ENCODE results near the gene GIT1. TPM values are rescaled to one million over a fixed set of nuclear protein-coding genes. Genes with fewer than 3 reads are reported as not detected.

Gene GIT1
- total RNA-seq, 6 donors from 2014 or later = 34.6 to 88.4 (median 45.5) TPM

GRCh38 chr17:29607557-29608195 is 18.2 kb upstream of the GIT1 start:
- DNase-seq (no peak), ATAC-seq (ENCODE audit: low FRiP score in 2 of 2) (no peak)
- no peaks in the 10 kb centered on the region for H3K36me3 ChIP-seq
- H3K4me1 ChIP-seq = peaks cover 0 to 1% (median under 1%) of the 10 kb centered on the region in 4 donors
- TF ChIP-seq POLR2A (IDR thresholded peaks at IDR 0.05) (no peak), POLR2AphosphoS5 (IDR thresholded peaks at IDR 0.05) (no peak), EP300 (IDR thresholded peaks at IDR 0.05) (no peak), CTCF (IDR thresholded peaks at IDR 0.05) (no peak)
- H3K27me3 ChIP-seq = no peaks in the 10 kb centered on the region
- no peaks in the 10 kb centered on the region for H3K9me3 ChIP-seq
- 91 to 95% methylated on average over 19 to 20 of the region's 29 CpGs for WGBS, 2 donors
- no peak overlapping the region for H3K4me3 ChIP-seq
- H3K27ac ChIP-seq = no peak overlapping the region

- TF ChIP-seq EP300 (IDR thresholded peaks at IDR 0.05) = no peak
- TF ChIP-seq CTCF (IDR thresholded peaks at IDR 0.05) = no peak
- no peak for TF ChIP-seq POLR2AphosphoS5 (IDR thresholded peaks at IDR 0.05)
- TF ChIP-seq POLR2A (IDR thresholded peaks at IDR 0.05) = no peak
- H3K27me3 ChIP-seq = no peaks in the 10 kb centered on the region
- H3K4me1 ChIP-seq = no peaks in the 10 kb centered on the region
- no peak overlapping the region for H3K27ac ChIP-seq
- no peak overlapping the region for H3K4me3 ChIP-seq
- WGBS, 2 donors = 93 to 97% methylated on average over 6 of the region's 6 CpGs
- DNase-seq (no peak), ATAC-seq (ENCODE audit: low FRiP score in 2 of 2) (no peak)
- H3K9me3 ChIP-seq = no peaks in the 10 kb centered on the region
- no peaks in the 10 kb centered on the region for H3K36me3 ChIP-seq
These were observed 13.7 kb upstream of the GIT1 start for GRCh38 chr17:29603109-29603674.

GRCh38 chr17:29597361-29598172 is 8.1 kb upstream of the GIT1 start:
- peaks cover 11 to 18% (median 13%) of the 10 kb centered on the region in 4 donors for H3K4me1 ChIP-seq
- H3K36me3 ChIP-seq = no peaks in the 10 kb centered on the region
- H3K9me3 ChIP-seq = no peaks in the 10 kb centered on the region
- ATAC-seq (ENCODE audit: low FRiP score in 2 of 2) (peak in 1 of 2 donors; percentile 11), DNase-seq (no peak)
- H3K27ac ChIP-seq = no peak overlapping the region
- H3K27me3 ChIP-seq = no peaks in the 10 kb centered on the region
- 75 to 88% methylated on average over 9 of the region's 13 CpGs for WGBS, 2 donors
- TF ChIP-seq POLR2AphosphoS5 (IDR thresholded peaks at IDR 0.05) (no peak), EP300 (IDR thresholded peaks at IDR 0.05) (no peak), POLR2A (IDR thresholded peaks at IDR 0.05) (no peak), CTCF (IDR thresholded peaks at IDR 0.05) (no peak)
- no peak overlapping the region for H3K4me3 ChIP-seq

GRCh38 chr17:29596811-29597210 is 7.4 kb upstream of the GIT1 start:
- Histone ChIP-seq H3K27ac (no peak overlapping the region), H3K27me3 (peaks cover 0 to 3% (median 0%) of the 10 kb centered on the region in 4 donors), H3K9me3 (no peaks in the 10 kb centered on the region), H3K36me3 (no peaks in the 10 kb centered on the region), H3K4me3 (no peak overlapping the region), H3K4me1 (peaks cover 19 to 25% (median 21%) of the 10 kb centered on the region in 4 donors)
- ATAC-seq (ENCODE audit: low FRiP score in 2 of 2) (peak in 1 of 2 donors; percentile 50), DNase-seq (no peak)
- WGBS, 2 donors = 74 to 82% methylated on average over 9 of the region's 9 CpGs
- TF ChIP-seq POLR2A (IDR thresholded peaks at IDR 0.05) = no peak
- no peak for TF ChIP-seq CTCF (IDR thresholded peaks at IDR 0.05)
- no peak for TF ChIP-seq EP300 (IDR thresholded peaks at IDR 0.05)
- no peak for TF ChIP-seq POLR2AphosphoS5 (IDR thresholded peaks at IDR 0.05)
